ENCODE data around the gene ZNF559. TPM values are rescaled to one million over a fixed set of nuclear protein-coding genes. Genes with fewer than 3 reads are reported as not detected.
"Not testable (repeated sequence)": the region's sequence is repeated elsewhere in the genome, so short reads cannot be mapped to it uniquely, and the experiment has no call there.

The ZNF559 gene
- total RNA-seq, 4 donors from 2014 or later = 5.3 to 60.1 (median 30.2) TPM

DNA sequence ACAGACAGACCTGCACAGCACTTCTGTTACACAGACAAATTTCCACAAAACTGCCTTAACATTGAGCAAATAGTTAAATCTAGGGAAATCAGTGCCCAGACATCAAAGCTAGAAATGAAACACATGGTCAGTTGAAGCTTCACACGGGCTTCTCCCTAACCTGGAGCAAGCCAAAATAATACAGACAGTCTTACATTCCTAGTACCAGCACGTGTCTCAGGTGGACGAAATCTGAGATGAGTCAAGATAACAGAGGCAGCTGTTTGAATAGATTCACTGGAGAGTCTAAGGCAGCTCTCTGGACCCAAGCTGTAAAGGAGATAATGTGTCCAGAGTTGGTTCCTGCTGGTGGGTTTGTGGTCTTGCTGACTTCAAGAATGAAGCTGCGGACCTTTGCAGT lies 10.2 kb upstream of the ZNF559 start:
- H3K27me3 ChIP-seq = no peaks in the 10 kb centered on the region
- no peak overlapping the region for H3K4me3 ChIP-seq
- H3K27ac ChIP-seq = no peak overlapping the region
- H3K36me3 ChIP-seq = no peaks in the 10 kb centered on the region
- no peaks in the 10 kb centered on the region for H3K9me3 ChIP-seq
- intact Hi-C loops (cut with DNase I; ENCODE audit: low total_unique reads) = loop anchor here (10.0 kb wide), 1 partner anchor 481 kb away; no protein-coding TSS in a partner anchor
- DNase-seq = no peak
- H3K4me1 ChIP-seq = no peaks in the 10 kb centered on the region
- TF ChIP-seq, protein P1, sequence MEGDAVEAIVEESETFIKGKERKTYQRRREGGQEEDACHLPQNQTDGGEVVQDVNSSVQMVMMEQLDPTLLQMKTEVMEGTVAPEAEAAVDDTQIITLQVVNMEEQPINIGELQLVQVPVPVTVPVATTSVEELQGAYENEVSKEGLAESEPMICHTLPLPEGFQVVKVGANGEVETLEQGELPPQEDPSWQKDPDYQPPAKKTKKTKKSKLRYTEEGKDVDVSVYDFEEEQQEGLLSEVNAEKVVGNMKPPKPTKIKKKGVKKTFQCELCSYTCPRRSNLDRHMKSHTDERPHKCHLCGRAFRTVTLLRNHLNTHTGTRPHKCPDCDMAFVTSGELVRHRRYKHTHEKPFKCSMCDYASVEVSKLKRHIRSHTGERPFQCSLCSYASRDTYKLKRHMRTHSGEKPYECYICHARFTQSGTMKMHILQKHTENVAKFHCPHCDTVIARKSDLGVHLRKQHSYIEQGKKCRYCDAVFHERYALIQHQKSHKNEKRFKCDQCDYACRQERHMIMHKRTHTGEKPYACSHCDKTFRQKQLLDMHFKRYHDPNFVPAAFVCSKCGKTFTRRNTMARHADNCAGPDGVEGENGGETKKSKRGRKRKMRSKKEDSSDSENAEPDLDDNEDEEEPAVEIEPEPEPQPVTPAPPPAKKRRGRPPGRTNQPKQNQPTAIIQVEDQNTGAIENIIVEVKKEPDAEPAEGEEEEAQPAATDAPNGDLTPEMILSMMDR (IDR thresholded peaks at IDR 0.05) = no peak
- no peak for TF ChIP-seq POLR2A (IDR thresholded peaks at IDR 0.05)

DNA sequence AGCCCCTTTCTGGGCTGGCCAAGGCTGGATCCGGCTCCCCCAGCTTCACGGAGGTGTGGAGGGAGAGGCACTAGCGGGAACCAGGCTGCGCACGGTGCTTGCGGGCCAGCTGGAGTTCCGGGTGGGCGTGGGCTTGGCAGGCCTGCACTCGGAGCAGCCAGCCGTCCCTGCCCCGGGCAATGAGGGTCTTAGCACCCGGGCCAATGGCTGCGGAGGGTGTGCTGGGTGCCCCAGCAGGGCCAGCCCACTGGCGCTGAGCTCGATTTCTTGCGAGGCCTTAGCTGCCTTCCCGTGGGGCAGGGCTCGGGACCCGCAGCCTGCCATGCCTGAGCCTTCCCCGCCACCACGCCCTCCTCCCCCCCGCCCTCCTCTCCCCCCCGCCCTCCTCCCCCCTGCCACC lies 2.6 kb upstream of the ZNF559 start:
- no peak for DNase-seq
- no peak overlapping the region for H3K4me3 ChIP-seq
- peaks cover 0 to 4% of the 10 kb centered on the region in 2 donors for H3K9me3 ChIP-seq
- H3K36me3 ChIP-seq = no peaks in the 10 kb centered on the region
- intact Hi-C loops (cut with DNase I; ENCODE audit: low total_unique reads) = no loop called here
- H3K27me3 ChIP-seq = no peaks in the 10 kb centered on the region
- no peak overlapping the region for H3K27ac ChIP-seq
- H3K4me1 ChIP-seq = peaks cover 0 to 4% of the 10 kb centered on the region in 2 donors
- no peak for TF ChIP-seq POLR2A (IDR thresholded peaks at IDR 0.05)
- TF ChIP-seq, protein P1 (IDR thresholded peaks at IDR 0.05) = no peak

DNA sequence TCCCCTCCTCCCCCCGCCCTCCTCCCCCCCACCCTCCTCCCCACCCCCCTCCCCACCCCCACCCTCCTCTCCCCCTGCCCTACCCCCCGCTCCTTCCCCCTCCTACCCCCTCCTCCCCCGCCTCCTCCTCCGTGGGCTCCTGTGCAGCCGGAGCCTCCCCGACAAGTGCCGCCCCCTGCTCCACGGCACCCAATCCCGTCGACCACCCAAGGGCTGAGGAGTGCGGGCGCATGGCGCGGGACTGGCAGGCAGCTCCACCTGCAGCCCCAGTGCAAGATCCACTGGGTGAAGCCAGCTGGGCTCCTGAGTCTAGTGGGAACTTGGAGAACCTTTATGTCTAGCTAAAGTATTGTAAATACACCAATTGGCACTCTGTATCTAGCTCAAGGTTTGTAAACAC lies 2.2 kb upstream of the ZNF559 start:
- H3K9me3 ChIP-seq; H3K27me3 ChIP-seq; intact Hi-C loops (cut with DNase I; ENCODE audit: low total_unique reads); H3K36me3 ChIP-seq; H3K4me3 ChIP-seq; DNase-seq; H3K27ac ChIP-seq; H3K4me1 ChIP-seq: not testable (repeated sequence)

DNA sequence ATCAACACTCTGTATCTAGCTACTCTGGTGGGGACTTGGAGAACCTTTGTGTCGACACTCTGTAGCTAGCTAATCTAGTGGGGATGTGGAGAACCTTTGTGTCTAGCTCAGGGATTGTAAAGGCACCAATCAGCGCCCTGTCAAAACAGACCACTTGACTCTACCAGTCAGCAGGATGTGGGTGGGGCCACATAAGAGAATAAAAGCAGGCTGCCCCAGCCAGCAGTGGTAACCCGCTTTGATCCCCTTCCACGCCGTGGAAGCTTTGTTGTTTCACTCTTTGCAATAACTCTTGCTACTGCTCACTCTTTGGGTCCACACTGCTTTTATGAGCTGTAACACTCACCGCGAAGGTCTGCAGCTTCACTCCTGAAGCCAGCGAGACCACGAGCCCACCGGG lies 1.8 kb upstream of the ZNF559 start:
- H3K27ac ChIP-seq; H3K36me3 ChIP-seq; intact Hi-C loops (cut with DNase I; ENCODE audit: low total_unique reads); H3K4me3 ChIP-seq; H3K27me3 ChIP-seq; H3K4me1 ChIP-seq; DNase-seq: not testable (repeated sequence)
- H3K9me3 ChIP-seq = peaks cover 0 to 12% of the 10 kb centered on the region in 2 donors

DNA sequence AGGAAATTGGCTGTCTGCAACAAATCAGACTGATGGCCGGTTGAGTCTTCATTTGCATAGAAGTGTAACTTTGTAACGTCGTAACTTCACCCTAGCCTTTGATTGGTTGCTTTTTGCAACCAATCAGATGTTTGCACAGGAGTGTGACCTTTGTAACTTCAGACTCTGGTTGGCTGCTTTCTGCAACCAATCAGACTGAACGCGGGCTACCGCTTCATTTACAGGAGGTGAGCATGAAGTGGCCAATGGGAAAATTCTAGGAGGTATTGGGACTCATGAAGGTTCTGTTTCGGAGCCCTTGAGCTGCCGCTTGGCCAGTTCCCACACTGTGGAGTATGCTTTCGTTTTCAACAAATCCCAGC lies 441 bp upstream of the ZNF559 start:
- Histone ChIP-seq H3K36me3 (no peaks in the 10 kb centered on the region), H3K27ac (peak overlapping the region; percentile 90 to 91), H3K27me3 (no peaks in the 10 kb centered on the region), H3K4me1 (peaks cover 0 to 4% of the 10 kb centered on the region in 2 donors), H3K9me3 (peaks cover under 1 to 20% of the 10 kb centered on the region in 2 donors), H3K4me3 (peak overlapping the region; percentile 77 to 90)
- TF ChIP-seq POLR2A (IDR thresholded peaks at IDR 0.05) = no peak
- TF ChIP-seq, protein P1 (IDR thresholded peaks at IDR 0.05) = no peak
- intact Hi-C loops (cut with DNase I; ENCODE audit: low total_unique reads) = no loop called here
- peak; percentile 64 to 76 for DNase-seq

DNA sequence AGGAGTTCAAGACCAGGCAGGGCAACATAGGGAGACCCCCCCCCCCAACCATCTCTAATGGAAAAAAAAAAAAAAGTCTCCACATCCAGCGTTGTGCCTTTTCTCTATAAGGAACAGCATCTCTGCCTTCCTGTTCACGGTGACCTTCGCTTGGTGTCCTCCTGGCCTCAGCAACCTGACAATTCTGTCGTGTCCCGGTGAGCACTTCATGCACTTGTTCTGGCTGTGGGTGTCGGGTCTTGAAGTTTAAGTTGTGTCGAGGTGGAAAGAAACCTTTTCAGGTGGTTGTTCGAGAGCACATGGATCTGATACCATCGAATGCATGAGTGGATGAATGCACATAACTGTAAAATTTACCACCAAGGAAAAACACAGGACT lies 594 bp downstream of the ZNF559 start:
- H3K27me3 ChIP-seq = no peaks in the 10 kb centered on the region
- peaks cover 7 to 27% of the 10 kb centered on the region in 2 donors for H3K9me3 ChIP-seq
- H3K4me3 ChIP-seq = peak overlapping the region; percentile 77 to 90
- TF ChIP-seq, protein P1 (IDR thresholded peaks at IDR 0.05) = no peak
- no peak for TF ChIP-seq POLR2A (IDR thresholded peaks at IDR 0.05)
- peak overlapping the region; percentile 90 to 91 for H3K27ac ChIP-seq
- no peaks in the 10 kb centered on the region for H3K36me3 ChIP-seq
- intact Hi-C loops (cut with DNase I; ENCODE audit: low total_unique reads) = no loop called here
- DNase-seq = no peak
- H3K4me1 ChIP-seq = peaks cover 0 to 4% of the 10 kb centered on the region in 2 donors

Measured in uterus (tissue), 4 donors.